ENCODE results near the gene CDH5. TPM values are rescaled to one million over a fixed set of nuclear protein-coding genes. Genes with fewer than 3 reads are reported as not detected.

CDH5 gene
- total RNA-seq, 1 experiment from 2014 or later = 0.25 TPM

GRCh38 chr16:66423177-66423576, 56.7 kb downstream of the CDH5 start:
- no peaks in the 10 kb centered on the region for H3K36me3 Mint-ChIP-seq (ENCODE audit: insufficient read depth, unreplicated experiment)
- BruUV-seq (replicated peaks) = no TSS peak
- H3K4me1 Mint-ChIP-seq (ENCODE audit: low read depth, unreplicated experiment) = peaks cover 6% of the 10 kb centered on the region
- intact Hi-C loops (cut with micrococcal nuclease; ENCODE audit: unreplicated experiment) = no loop called here
- H3K27me3 Mint-ChIP-seq (ENCODE audit: insufficient read depth, unreplicated experiment) = peaks cover 16% of the 10 kb centered on the region
- no peak overlapping the region for H3K4me3 Mint-ChIP-seq (ENCODE audit: unreplicated experiment)
- H3K4me1 ChIP-seq = no peaks in the 10 kb centered on the region
- ChIA-PET POLR2A (no interaction called here), CTCF (no interaction called here)
- no peak for DNase-seq
- H3K36me3 ChIP-seq (ENCODE audit: control insufficient read depth, insufficient read depth, low read length) = no peaks in the 10 kb centered on the region
- H3K4me3 ChIP-seq (ENCODE audit: low read depth, low read length) = no peak overlapping the region
- peaks cover 8% of the 10 kb centered on the region for H3K27me3 ChIP-seq (replicated peaks; ENCODE audit: control insufficient read depth, insufficient read depth, low read length)
- H3K9me3 Mint-ChIP-seq (ENCODE audit: unreplicated experiment) = no peaks in the 10 kb centered on the region
- TF ChIP-seq CTCF (IDR thresholded peaks at IDR 0.05; ENCODE audit: insufficient read depth in 1 of 2, low read depth in 1 of 2, low read length in 1 of 2, severe bottlenecking in 1 of 2, unreplicated experiment in 1 of 2) = no peak
- no peaks in the 10 kb centered on the region; the same call in 1 of the 2 replicates for H3K9me3 ChIP-seq
- no peak overlapping the region for H3K27ac Mint-ChIP-seq (ENCODE audit: unreplicated experiment)

- H3K4me3 ChIP-seq (ENCODE audit: low read depth, low read length) = no peak overlapping the region
- intact Hi-C loops (cut with micrococcal nuclease; ENCODE audit: unreplicated experiment) = loop anchor here (5.0 kb wide), 1 partner anchor 57 kb away; no protein-coding TSS in a partner anchor
- CTCF ChIA-PET = interaction anchor here (0.6 to 1.1 kb wide), 2 partner anchors 9 to 19 kb away, joined by 3 to 4 read pairs; no protein-coding TSS in a partner anchor
These were observed 59.2 kb downstream of the CDH5 start for GRCh38 chr16:66425651-66426050.

More at GRCh38 chr16:66425651-66426050, 59.2 kb downstream of the CDH5 start:
- Histone ChIP-seq H3K36me3 (ENCODE audit: control insufficient read depth, insufficient read depth, low read length) (no peaks in the 10 kb centered on the region), H3K27me3 (replicated peaks; ENCODE audit: control insufficient read depth, insufficient read depth, low read length) (peaks cover 9% of the 10 kb centered on the region), H3K9me3 (no peaks in the 10 kb centered on the region; the same call in 1 of the 2 replicates), H3K4me1 (no peaks in the 10 kb centered on the region)
- DNase-seq = no peak
- Mint-ChIP-seq H3K27me3 (ENCODE audit: insufficient read depth, unreplicated experiment) (peaks cover 24% of the 10 kb centered on the region), H3K36me3 (ENCODE audit: insufficient read depth, unreplicated experiment) (no peaks in the 10 kb centered on the region), H3K27ac (ENCODE audit: unreplicated experiment) (no peak overlapping the region), H3K4me1 (ENCODE audit: low read depth, unreplicated experiment) (peaks cover 6% of the 10 kb centered on the region), H3K9me3 (ENCODE audit: unreplicated experiment) (no peaks in the 10 kb centered on the region), H3K4me3 (ENCODE audit: unreplicated experiment) (no peak overlapping the region)
- POLR2A ChIA-PET = no interaction called here
- no peak for TF ChIP-seq CTCF (IDR thresholded peaks at IDR 0.05; ENCODE audit: insufficient read depth in 1 of 2, low read depth in 1 of 2, low read length in 1 of 2, severe bottlenecking in 1 of 2, unreplicated experiment in 1 of 2)
- BruUV-seq (replicated peaks) = no TSS peak
